Skeletal muscle cell (primary cell): Measurements from ENCODE around the gene SLC4A4.
A peak's percentile ranks its signal among the peaks of the same experiment; 100 is the strongest.

Experiments used
- DNase-seq: peaks from one replicate; pipeline ENCODE4 v3.0.0-alpha.2; 2010; ENCODE audit warnings: low read depth
- H3K4me3 ChIP-seq: 2 replicates; pipeline ENCODE4 v1.5.1; 2011; ENCODE audit warnings: low read depth, mild to moderate bottlenecking, control low read depth, low read length, moderate library complexity

The SLC4A4 gene

DNA sequence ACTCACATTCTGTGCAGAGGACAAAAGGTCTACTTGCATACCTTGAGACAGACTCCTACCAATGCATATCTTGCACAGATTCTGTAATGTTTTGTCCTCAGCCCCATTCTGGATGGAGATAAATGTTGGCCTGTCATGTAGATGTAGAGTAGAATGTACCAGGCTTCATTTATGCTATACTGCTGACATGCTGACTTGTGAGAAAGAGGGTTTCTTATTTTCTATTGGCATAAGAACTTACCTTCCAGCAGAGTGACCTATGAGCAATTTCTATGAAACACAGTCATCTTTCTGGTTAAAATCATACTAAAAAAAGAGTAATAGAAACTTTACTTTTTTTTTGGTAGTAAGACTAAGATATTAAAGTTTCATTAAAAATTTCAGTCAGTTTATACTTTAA is 17.2 kb downstream of the SLC4A4 start:
- DNase-seq = no peak
- H3K4me3 ChIP-seq = no peak overlapping the region

- no peak for DNase-seq
- H3K4me3 ChIP-seq = no peak overlapping the region
These were observed 18.3 kb downstream of the SLC4A4 start for GRCh38 chr4:71356924-71357663.

DNA sequence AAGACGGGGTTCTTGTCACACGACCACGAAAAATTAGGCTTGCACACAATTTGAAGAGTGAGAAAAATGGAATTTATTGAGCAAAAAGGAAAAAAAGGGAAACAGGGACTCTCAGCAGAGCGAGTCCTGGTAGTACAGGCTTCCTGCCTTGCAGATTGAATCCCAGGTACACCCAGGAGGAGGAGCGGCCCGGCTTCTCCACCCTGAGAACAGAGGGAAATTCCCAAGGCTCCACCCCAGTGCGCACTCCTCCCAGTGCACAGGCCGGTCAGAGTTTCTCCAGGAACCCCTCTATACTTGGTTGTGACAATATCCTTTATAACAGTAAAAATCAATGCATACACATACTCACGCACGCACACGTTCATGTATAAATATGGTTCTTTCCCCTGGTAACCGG is 22.0 kb downstream of the SLC4A4 start:
- no peak for DNase-seq
- H3K4me3 ChIP-seq = no peak overlapping the region

- no peak for DNase-seq
- H3K4me3 ChIP-seq = no peak overlapping the region
These were observed 22.7 kb downstream of the SLC4A4 start for GRCh38 chr4:71361476-71361875.

- no peak overlapping the region for H3K4me3 ChIP-seq
- no peak for DNase-seq
These were observed 27.9 kb downstream of the SLC4A4 start for GRCh38 chr4:71366766-71367165.

GRCh38 chr4:71367546-71367945 is 28.7 kb downstream of the SLC4A4 start:
- no peak for DNase-seq
- H3K4me3 ChIP-seq = no peak overlapping the region

DNA sequence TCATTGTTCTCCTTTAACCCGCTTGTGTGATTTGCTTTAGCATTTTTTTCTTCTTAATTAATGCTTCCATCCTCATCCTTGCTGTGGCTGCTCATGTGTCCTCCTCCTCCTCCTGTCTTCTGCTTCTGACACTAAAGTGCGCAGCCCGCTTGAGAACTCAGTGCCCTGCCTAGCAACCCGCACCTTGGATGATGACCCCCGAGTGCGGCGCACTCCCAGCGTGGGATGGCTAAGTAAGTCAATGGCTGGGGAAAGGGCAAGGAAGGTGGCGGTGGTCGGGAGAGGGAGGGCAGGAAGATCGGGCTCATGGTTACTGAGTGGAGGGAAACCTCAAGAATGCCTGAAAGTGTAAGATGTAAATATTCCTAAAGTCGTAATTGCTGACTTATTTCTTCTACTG is 30.1 kb downstream of the SLC4A4 start:
- DNase-seq = no peak
- H3K4me3 ChIP-seq = no peak overlapping the region

GRCh38 chr4:71369536-71369935 is 30.7 kb downstream of the SLC4A4 start:
- no peak for DNase-seq
- H3K4me3 ChIP-seq = no peak overlapping the region

GRCh38 chr4:71375494-71375893 is 36.7 kb downstream of the SLC4A4 start:
- no peak overlapping the region for H3K4me3 ChIP-seq
- DNase-seq = no peak

GRCh38 chr4:71377561-71377960 is 38.7 kb downstream of the SLC4A4 start:
- no peak overlapping the region for H3K4me3 ChIP-seq

DNA sequence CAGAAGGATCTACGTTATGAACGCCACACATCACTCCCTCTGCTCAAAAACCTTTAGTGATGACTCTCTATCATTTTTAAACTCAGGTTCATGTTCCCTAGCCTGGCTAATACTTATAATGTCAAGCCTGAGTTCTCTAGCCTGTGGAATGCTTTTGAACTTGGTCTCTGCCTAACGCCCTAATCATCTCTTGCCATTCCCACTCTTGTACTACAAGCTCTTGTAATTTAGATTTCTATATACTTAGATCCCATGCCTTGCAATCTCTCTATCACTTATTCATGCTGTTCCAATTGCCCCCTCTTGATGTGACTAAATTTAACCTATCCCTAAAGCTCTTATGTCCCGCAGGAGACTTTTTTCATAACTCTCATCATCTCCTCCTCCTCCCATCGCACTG is 40.3 kb downstream of the SLC4A4 start:
- DNase-seq = no peak
- H3K4me3 ChIP-seq = no peak overlapping the region

More at GRCh38 chr4:71377561-71377960, 38.7 kb downstream of the SLC4A4 start:
- DNase-seq = peak; percentile 86

- H3K4me3 ChIP-seq = no peak overlapping the region
- peak; percentile 31 for DNase-seq
These were observed 42.0 kb downstream of the SLC4A4 start for GRCh38 chr4:71380788-71381187.

- DNase-seq = no peak
- H3K4me3 ChIP-seq = no peak overlapping the region
These were observed 43.5 kb downstream of the SLC4A4 start for GRCh38 chr4:71382125-71382899.

- H3K4me3 ChIP-seq = no peak overlapping the region
- no peak for DNase-seq
These were observed 44.2 kb downstream of the SLC4A4 start for GRCh38 chr4:71382900-71383560.

GRCh38 chr4:71383984-71384383 is 45.2 kb downstream of the SLC4A4 start:
- no peak for DNase-seq
- H3K4me3 ChIP-seq = no peak overlapping the region

- no peak overlapping the region for H3K4me3 ChIP-seq
- DNase-seq = no peak
These were observed 50.5 kb downstream of the SLC4A4 start for GRCh38 chr4:71389149-71389827.

GRCh38 chr4:71392109-71392508 is 53.3 kb downstream of the SLC4A4 start:
- no peak overlapping the region for H3K4me3 ChIP-seq
- no peak for DNase-seq

GRCh38 chr4:71396382-71396781 is 57.6 kb downstream of the SLC4A4 start:
- DNase-seq = peak; percentile 57
- no peak overlapping the region for H3K4me3 ChIP-seq

DNA sequence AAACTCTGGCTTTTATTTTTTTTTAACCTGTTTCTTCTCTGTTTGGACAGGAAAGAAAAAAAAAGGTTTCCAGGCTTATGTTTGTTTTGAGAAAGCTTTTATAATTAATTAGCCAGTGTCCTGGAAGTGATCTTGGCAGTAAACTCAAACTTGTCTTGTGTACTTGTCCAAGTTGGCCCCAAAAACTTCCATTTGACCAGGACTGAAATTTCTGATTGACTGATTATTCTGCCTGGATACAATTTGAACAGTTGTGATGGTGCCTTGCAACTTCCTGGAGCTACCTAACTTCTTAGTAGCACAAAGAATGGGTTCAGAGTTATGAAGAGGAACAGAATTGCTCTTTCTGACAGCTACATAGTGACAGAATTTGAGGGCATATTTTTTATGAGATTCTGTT is 62.0 kb downstream of the SLC4A4 start:
- DNase-seq = no peak

GRCh38 chr4:71402616-71403015 is 63.8 kb downstream of the SLC4A4 start:
- no peak overlapping the region for H3K4me3 ChIP-seq
- no peak for DNase-seq

More for the DNA sequence above, 62.0 kb downstream of the SLC4A4 start:
- no peak overlapping the region for H3K4me3 ChIP-seq
